Myocyte (in vitro differentiated cells): ENCODE data around the gene GCN1. TPM values are rescaled to one million over a fixed set of nuclear protein-coding genes. Genes with fewer than 3 reads are reported as not detected.
"Not testable (repeated sequence)": the region's sequence is repeated elsewhere in the genome, so short reads cannot be mapped to it uniquely, and the experiment has no call there.

Source experiments
- DNase-seq: peaks from one replicate; pipeline ENCODE4 v3.0.0-alpha.2; 2012; ENCODE audit warnings: low read depth
- total RNA-seq: library from RNA; depleted of rRNA; stranded (reverse); fragments of >200 nt; gene quantifications from 2 replicates; pipeline ENCODE4 v1.2.3, GENCODE V29; 2014

Gene GCN1
- total RNA-seq, 1 donor from 2014 or later: 59.2 TPM

DNA sequence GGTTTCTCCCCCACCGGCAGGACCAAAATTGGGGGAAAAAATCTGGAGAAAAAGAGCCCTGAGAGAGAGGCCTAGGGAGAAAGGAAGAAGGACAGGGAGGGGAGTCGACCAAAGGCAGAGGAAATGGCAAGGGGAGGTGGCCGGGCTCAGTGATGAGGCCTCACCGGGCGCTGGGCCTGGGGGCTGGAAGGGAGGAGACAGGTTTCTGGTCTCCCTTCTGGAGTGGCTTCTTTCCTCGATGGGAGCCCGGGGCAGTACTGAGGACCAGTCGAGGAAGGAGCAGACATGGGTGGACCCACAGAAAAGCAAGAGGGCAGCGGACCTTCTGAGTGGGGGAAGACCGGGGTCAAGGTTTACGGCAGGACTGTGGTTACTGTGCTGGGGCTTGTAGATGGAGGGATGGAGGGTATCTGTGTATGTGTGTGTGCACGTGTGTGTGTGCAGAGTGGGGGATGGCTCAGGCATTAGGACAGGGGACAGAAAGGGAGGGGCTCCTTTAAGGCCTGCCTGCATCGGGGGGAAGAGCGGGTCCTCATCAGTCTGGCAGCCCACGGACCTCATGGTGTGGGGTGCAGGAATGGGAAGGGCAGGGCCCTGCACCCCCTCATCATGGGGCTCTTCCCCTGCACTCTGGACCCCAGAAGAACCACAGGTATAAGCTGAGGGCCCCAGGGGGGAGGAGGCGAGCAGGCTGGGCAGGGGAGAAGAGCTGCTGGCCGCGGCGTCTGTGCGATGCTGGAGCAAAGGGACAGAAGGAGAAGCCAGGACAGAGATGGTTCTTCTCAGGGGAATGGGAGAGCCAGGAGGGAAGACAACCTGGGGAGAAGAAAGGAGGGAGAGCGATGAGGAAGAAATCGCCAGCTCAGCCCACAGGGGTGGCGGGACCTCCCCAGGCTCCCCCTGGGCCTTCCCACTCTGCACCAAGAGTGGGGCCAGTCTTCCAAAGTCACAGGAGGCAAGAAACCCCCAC, 21.5 kb upstream of the GCN1 start:
- no peak for DNase-seq

DNA sequence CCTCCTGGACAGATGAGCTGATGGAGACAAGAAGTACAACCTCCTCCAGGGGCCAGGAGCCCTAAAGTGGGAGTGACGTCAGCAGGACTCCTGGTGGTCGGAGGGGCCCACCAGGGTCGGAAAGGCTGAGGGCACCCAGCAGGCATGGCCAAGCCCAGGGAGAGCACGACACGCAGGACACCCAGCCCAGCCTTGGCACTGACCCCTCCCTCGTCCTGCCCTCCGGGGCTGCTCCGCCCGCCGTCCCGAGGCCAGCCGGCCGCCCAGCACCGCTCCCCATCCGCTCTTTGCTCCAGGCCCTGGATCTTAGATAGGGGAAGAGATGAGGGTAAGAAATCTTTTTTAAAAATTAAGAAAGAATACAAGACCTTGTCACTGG, 20.8 kb upstream of the GCN1 start:
- DNase-seq: no peak

DNA sequence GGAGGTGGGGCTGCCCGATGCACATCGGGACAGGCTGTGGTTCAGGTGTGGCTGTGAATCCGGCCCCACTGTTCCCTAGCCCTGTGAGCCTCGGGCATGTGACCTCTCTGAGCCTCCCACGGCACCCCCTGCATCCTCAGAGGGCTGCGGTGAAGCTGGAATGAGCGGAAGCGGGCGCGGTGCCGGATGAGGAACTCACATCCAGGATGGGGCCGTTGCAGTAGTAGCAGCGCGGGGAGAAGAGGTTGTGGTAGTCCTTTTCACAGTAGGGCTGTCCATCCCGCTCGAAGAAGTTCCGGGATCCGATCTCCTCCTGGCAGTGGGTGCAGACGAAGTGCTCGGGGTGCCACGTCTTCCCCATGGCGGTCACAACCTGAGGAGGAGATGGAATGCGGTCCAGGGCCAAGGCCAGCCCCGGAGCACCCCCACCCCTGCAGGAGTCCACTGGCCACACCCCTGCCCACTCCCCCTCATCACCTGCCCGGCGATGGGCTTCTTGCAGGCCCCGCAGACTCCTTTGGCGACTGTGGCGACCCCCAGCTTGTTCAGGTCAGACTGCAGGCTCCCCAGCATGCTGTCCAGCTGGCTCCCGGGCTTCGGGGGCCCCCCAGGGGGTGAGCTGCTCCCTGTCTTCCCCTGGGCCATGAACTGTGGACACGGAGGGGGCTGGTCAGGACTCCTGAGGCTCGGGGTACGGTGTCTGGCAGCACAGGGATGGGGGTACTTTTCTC, 20.3 kb upstream of the GCN1 start:
- DNase-seq: no peak

GRCh38 chr12:120213758-120214157, 19.2 kb upstream of the GCN1 start:
- no peak for DNase-seq

GRCh38 chr12:120213182-120213581, 18.7 kb upstream of the GCN1 start:
- DNase-seq: not testable (repeated sequence)

DNA sequence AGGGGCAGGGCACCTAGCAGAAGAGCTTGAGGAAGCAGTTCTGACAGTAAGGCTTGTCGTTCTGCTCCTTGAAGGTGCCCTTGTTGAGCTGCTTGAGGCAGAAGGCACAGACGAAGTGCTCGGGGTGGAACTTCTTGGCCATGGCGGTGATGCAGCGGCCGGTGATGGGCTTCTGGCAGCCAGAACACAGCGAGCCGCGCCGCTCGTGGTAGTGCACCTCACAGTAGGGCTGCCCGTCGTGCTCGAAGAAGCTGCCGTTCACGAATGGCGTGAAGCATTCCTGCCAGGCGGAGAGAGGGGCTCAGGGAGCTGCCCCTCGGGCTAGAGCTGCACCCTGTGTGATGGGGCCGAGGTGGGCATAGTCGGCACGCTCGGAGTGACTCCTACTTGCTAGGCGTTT, 17.8 kb upstream of the GCN1 start:
- DNase-seq: no peak

GRCh38 chr12:120211904-120212283, 17.4 kb upstream of the GCN1 start:
- DNase-seq: no peak

GRCh38 chr12:120211243-120211903, 16.9 kb upstream of the GCN1 start:
- DNase-seq: no peak

- no peak for DNase-seq
These were observed 15.3 kb upstream of the GCN1 start for GRCh38 chr12:120209851-120210250.

GRCh38 chr12:120207227-120207626, 12.7 kb upstream of the GCN1 start:
- DNase-seq: no peak

DNA sequence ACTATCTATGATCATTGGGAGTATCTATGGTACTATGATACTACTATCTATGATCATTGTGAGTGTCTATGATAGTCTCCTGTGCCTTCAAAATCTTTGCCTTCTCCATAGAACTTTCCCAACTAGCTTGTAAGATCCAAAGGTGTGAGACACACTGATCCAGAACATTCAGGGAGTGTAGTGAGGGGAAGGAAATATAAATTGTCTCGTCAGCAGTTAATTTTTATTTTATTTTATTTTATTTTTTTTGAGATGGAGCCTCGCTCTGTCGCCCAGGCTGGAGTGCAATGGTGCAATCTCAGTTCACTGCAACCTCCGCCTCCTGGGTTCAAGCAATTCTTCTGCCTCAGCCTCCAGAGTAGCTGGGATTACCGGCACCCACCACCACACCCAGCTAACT, 12.3 kb upstream of the GCN1 start:
- DNase-seq: not testable (repeated sequence)

- no peak for DNase-seq
These were observed 11.7 kb upstream of the GCN1 start for GRCh38 chr12:120206228-120206627.

DNA sequence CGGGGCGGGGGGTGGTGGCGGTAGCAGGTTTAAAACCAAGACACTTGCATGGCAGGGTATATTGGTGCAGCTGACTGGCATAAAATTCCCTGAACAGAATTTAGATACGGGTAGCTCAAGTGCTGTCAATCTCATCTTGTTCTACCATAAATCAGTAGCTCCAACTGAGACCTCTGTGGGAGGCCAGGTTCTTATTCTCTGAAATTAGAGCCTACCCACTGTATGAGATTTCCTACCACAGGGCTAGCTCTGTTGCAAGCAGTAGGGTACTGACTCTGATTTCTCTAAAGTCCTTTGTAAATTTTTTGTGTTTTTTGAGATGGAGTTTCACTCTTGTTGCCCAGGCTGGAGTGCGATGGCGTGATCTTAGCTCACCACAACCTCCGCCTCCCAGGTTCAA, 9.7 kb upstream of the GCN1 start:
- no peak for DNase-seq

- DNase-seq: no peak
These were observed 5.9 kb upstream of the GCN1 start for GRCh38 chr12:120200364-120200800.

- DNase-seq: peak; percentile 34
These were observed 5.2 kb upstream of the GCN1 start for GRCh38 chr12:120199595-120200306.

GRCh38 chr12:120199025-120199424, 4.5 kb upstream of the GCN1 start:
- no peak for DNase-seq

DNA sequence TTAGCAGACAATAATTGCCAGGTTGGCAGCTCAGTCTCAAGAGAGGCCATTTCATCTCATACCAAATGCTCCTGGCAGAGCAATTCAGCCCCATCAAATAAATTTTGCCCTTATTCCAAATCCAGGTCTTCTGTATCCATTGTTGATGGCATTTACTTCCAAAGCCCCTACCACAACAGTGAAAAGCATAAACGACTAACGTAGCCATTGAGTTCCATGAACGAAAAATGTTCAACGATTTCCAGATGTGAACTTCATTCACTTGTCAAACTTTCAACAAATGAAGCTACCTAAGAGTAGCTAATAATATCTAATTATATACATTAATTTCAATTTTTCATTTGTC, 3.0 kb upstream of the GCN1 start:
- DNase-seq: no peak

GRCh38 chr12:120196817-120197541, 2.5 kb upstream of the GCN1 start:
- DNase-seq: peak; percentile 45

- no peak for DNase-seq
These were observed 1.8 kb upstream of the GCN1 start for GRCh38 chr12:120196363-120196762.

- DNase-seq: no peak
These were observed 335 bp downstream of the GCN1 start for GRCh38 chr12:120194226-120194533.

- not testable (repeated sequence) for DNase-seq
These were observed 1.2 kb downstream of the GCN1 start for GRCh38 chr12:120193286-120193685.
